NCI-H226 (cell line): ENCODE results near the gene THADA.
"Not testable (repeated sequence)": the region's sequence is repeated elsewhere in the genome, so short reads cannot be mapped to it uniquely, and the experiment has no call there.

Experiments used
- DNase-seq: peaks from one replicate; pipeline ENCODE4 v3.0.0-alpha.2; 2015

The THADA gene

DNA sequence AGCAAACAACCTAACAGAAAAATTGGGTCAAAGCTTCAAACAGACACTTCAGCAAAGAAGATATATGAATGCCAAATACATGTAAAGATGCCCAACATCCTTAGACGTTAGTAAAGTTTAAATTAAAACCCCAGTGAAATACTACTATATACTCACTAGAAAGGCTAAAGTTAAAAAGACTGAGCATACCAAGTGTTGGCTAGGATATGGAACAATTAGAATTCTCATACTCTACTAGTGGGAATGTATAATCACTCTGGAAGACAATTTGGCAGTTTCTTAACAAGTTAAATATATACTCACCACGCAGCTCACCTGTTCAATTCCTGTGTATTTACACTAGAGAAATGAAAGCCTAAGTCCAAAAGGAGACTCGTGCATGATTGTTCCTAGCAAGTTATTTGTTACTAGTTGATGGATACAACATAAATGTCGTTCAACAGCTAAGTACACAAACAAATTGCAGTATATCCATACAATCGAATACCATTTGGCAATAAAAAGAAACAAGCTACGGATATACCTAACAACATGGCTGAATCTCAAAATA is 185.7 kb downstream of the THADA start:
- no peak for DNase-seq

- no peak for DNase-seq
These were observed 187.3 kb downstream of the THADA start for GRCh38 chr2:43408407-43409160.

DNA sequence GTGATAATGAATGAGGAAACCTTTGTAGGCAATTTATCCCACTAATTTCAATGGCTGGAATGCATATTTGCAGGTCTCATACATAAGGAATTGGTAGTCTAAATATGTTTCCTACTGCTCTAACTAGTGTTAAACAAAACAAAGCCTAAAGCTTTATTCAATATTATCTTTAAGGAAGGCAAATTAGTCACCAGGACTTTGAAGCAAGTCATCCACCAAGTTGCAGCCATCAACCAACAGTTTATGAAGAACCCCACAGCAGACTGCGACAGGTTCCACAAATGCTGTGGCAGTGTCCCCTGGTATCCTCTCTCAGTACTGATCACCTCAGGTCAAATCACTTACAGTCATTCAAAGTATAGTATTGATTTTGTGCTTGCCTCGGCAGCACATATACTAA is 187.9 kb downstream of the THADA start:
- DNase-seq, result no peak

DNA sequence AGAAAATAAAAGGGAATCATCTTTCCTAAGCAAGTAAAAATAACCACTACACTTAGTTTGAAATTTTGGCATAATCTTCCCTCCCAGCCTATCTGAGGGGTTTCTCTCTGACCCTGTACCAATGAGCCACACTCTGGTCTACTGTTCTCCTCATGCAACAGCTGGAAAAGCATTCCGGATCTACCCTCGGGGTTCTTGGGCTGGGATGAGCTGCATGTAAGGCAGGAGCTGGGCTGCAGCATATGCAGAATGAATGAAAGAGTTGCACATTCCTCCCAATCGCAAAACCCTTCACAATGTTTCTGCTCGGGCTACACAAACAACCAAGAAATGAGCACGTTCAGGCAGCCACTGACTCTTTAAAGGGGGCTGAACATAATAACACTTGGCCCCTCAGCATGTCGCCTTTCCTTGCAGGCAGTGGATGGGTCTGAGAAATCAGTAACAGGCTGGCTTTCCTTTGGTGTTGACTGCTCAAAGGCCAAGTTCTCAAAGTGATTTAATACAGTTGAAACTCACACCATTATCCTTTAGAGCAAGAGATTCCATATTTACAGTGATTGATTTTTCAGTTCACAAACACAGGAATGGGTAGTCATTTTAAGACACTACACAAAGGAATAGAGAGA is 189.1 kb downstream of the THADA start:
- DNase-seq, result no peak

DNA sequence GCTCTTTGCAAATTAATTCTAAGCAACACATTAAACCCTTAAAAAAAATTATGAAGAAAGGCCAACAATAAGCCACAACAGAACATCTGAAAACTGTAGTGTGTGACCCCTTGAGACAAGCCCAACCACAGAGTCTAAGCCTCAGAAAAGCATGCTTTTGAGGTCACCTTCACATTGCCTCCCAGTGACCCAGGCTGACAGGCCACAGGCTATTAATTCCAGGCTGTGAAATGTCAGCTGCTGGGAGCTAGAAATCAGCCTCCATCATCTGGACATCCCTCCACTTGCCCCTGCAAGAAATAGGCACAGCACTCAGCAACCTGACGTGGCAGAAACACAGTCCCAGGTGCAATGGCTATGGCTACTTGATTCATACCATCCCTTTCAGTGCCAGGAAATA is 190.0 kb downstream of the THADA start:
- no peak for DNase-seq

- peak; percentile 46 for DNase-seq
These were observed 193.3 kb downstream of the THADA start for GRCh38 chr2:43402452-43402937.

- no peak for DNase-seq
These were observed 193.8 kb downstream of the THADA start for GRCh38 chr2:43402002-43402401.

GRCh38 chr2:43400508-43400907 is 195.3 kb downstream of the THADA start:
- DNase-seq, result no peak

DNA sequence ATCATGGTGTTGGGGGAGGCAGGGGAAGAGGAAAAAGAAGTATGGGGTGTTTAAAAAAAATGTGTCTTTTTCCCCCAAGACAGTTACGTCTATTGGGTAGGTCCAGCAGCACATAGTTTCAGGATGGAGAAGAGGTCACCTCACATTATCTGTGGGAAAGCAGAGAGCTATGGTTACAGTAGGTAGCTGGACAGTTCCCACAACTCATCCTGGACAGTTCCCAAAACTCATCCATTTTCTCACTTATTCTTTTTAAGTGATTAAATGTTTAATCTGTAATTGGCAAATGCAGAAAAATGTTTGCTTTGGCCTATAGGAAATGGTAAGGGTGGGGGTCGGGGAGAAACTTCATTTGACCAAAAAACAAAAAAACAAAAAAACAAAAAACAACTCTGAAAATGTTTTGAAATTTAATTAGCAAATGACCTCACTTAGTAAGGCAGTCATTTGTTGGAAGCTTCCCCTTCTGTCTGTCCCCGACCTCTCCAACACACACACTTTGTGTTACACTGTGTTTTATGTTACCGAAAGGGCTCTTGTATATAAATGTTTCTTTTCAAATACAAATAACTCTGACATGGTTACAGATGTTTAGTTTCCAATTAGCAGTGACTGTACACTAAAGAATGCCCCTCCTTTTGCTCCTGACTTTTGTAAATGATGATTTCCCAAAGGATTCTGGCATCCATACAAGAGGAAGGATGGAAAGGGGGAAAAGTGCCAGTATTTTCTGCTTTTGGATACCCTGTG is 196.1 kb downstream of the THADA start:
- peak; percentile 48 for DNase-seq

DNA sequence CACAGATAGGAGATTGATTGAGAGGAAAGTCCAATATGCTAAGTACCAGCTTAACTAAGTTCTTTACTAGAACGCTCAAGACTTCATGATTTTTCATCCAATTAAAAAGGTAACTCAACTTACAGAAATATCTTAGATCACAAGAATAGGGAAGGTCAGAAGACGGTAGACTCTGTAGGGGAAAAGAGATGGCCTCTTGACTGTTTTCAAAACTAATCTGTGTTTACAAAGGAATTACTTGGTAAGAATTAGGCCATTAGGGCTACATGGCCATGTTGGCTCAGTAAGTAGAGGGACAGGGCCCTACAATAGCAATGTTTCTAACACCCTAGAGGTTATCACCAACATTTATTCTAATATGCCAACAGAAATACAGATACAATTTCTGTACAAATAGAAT is 196.7 kb downstream of the THADA start:
- DNase-seq, result no peak

GRCh38 chr2:43397821-43398220 is 198.0 kb downstream of the THADA start:
- no peak for DNase-seq

DNA sequence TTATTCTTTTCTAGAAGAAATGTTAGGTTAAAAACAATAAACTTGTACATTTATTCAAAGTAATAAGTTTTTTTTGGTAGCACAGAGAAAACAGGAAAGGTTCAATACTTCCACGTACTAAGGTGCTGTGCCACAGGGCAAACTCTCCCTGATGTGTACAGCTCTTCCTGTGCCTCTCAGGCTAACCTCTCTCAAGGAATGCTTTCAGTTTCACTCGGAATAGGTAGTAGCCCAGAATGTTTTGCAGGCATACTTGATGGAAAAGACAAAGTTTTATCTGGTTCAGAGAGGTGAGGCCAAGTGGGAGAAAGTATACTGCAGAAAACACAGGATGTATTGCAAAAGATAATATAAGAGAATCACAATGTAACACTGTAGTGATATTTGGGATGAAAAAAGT is 198.4 kb downstream of the THADA start:
- DNase-seq, result no peak

DNA sequence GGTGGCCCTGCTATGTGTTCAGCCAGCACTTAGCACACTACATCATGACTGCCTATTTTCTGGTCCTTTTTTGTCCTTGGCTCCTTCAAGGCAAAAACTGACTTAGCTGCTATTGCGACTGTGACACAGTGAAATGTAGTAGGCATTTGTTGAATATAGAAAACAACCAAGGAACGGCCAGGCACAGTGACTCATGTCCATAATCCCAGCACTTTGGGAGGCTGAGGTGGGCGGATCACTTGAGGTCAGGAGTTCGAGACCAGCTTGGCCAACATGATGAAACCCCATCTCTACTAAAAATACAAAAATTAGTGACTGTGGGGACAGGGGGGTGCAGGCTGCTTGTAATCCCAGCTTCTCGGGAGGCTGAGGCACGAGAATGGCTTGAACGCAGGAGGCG is 199.5 kb downstream of the THADA start:
- DNase-seq, result not testable (repeated sequence)

DNA sequence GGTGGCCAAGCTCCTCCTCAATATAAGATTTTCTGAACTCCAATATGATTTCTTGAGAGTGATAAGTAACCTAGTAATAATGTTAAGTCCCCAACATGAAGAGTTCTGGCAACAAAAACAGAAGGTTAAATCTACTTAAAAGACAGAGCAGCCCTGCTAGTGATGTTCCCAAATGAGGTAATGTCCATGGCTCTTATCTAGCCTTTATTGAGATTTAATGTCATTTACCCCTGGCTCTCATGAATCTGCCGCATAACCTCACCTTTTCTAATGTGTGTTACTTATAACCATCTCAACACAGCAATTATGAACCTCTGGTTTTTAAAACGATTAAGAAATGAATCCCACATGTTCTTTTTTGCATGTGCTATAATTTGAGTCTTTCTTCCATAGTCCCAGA is 201.9 kb downstream of the THADA start:
- no peak for DNase-seq

- DNase-seq, result no peak
These were observed 204.0 kb downstream of the THADA start for GRCh38 chr2:43391878-43392215.

- no peak for DNase-seq
These were observed 204.5 kb downstream of the THADA start for GRCh38 chr2:43391201-43391877.

GRCh38 chr2:43389581-43390466 is 206.0 kb downstream of the THADA start:
- no peak for DNase-seq

GRCh38 chr2:43388371-43388770 is 207.5 kb downstream of the THADA start:
- no peak for DNase-seq

GRCh38 chr2:43387092-43388062 is 208.5 kb downstream of the THADA start:
- DNase-seq, result no peak

GRCh38 chr2:43386679-43387078 is 209.2 kb downstream of the THADA start:
- DNase-seq, result not testable (repeated sequence)

- DNase-seq, result no peak
These were observed 211.7 kb downstream of the THADA start for GRCh38 chr2:43384143-43384542.
